H9 (cell line): ENCODE results near the gene CTNNA3. TPM values are rescaled to one million over a fixed set of nuclear protein-coding genes. Genes with fewer than 3 reads are reported as not detected.

Experiments
- DNase-seq: peaks from one replicate; pipeline ENCODE4 v3.0.0-alpha.2; 2017
- H2AFZ ChIP-seq: one replicate; pipeline ENCODE4 v1.6.1; 2013; ENCODE audit warnings: mild to moderate bottlenecking, low read length, control low read depth, moderate library complexity
- H2AK5ac ChIP-seq: 2 replicates; pipeline ENCODE4 v1.6.1; 2013; ENCODE audit warnings: low read length, control low read depth, mixed read lengths; ENCODE audit not compliant: insufficient read length
- H2BK120ac ChIP-seq: one replicate; pipeline ENCODE4 v1.6.1; 2013; ENCODE audit warnings: low read depth, mild to moderate bottlenecking, low read length, control low read depth, inconsistent platforms; ENCODE audit not compliant: poor library complexity, severe bottlenecking
- H2BK12ac ChIP-seq: 2 replicates; pipeline ENCODE4 v1.6.1; 2013; ENCODE audit warnings: low read length, control low read depth, mixed read lengths, low read depth; ENCODE audit not compliant: insufficient read length
- H2BK15ac ChIP-seq: 2 replicates; pipeline ENCODE4 v1.6.1; 2013; ENCODE audit warnings: low read depth, low read length, control low read depth
- H2BK20ac ChIP-seq: one replicate; pipeline ENCODE4 v1.6.1; 2013; ENCODE audit warnings: low read depth, mild to moderate bottlenecking, low read length, control low read depth, inconsistent platforms; ENCODE audit not compliant: poor library complexity, severe bottlenecking
- H2BK5ac ChIP-seq: 2 replicates; pipeline ENCODE4 v1.6.1; 2013; ENCODE audit warnings: low read length, control low read depth, mixed read lengths; ENCODE audit not compliant: insufficient read length
- H3K14ac ChIP-seq: 2 replicates; pipeline ENCODE4 v1.6.1; 2013; ENCODE audit warnings: low read length, control low read depth; ENCODE audit not compliant: insufficient read depth
- H3K18ac ChIP-seq: 2 replicates; pipeline ENCODE4 v1.6.1; 2013; ENCODE audit warnings: low read depth, mild to moderate bottlenecking, mixed read lengths, low read length, control low read depth; ENCODE audit not compliant: insufficient read length
- H3K23ac ChIP-seq: 2 replicates; pipeline ENCODE4 v1.6.1; 2013; ENCODE audit warnings: low read length, control low read depth, mixed read lengths, low read depth; ENCODE audit not compliant: insufficient read length
- H3K23me2 ChIP-seq: 2 replicates; pipeline ENCODE4 v1.6.1; 2013; ENCODE audit warnings: low read depth, mild to moderate bottlenecking, mixed read lengths, low read length, control low read depth; ENCODE audit not compliant: insufficient read length, poor library complexity, severe bottlenecking
- H3K27ac ChIP-seq: 2 replicates; pipeline ENCODE4 v1.5.1; 2013; ENCODE audit warnings: low read length, control low read depth, mixed read lengths, low read depth; ENCODE audit not compliant: insufficient read length
- H3K27me3 ChIP-seq: 2 replicates; pipeline ENCODE4 v1.6.1; 2013; ENCODE audit warnings: low read length, control low read depth, inconsistent platforms; ENCODE audit not compliant: insufficient read depth
- H3K4ac ChIP-seq: 2 replicates; pipeline ENCODE4 v1.6.1; 2013; ENCODE audit warnings: low read depth, mild to moderate bottlenecking, control low read depth, inconsistent platforms, low read length, moderate library complexity
- H3K4me1 ChIP-seq: 2 replicates; pipeline ENCODE4 v1.6.1; 2013; ENCODE audit warnings: low read length, control low read depth, inconsistent platforms; ENCODE audit not compliant: insufficient read depth
- H3K4me2 ChIP-seq: 2 replicates; pipeline ENCODE4 v1.6.1; 2013; ENCODE audit warnings: low read length, control low read depth, mixed read lengths; ENCODE audit not compliant: insufficient read length, insufficient read depth
- H3K56ac ChIP-seq: 2 replicates; pipeline ENCODE4 v1.6.1; 2013; ENCODE audit warnings: low read depth, mild to moderate bottlenecking, mixed read lengths, low read length, control low read depth; ENCODE audit not compliant: insufficient read length
- H3K79me1 ChIP-seq: 2 replicates; pipeline ENCODE4 v1.6.1; 2013; ENCODE audit warnings: low read depth, mild to moderate bottlenecking, moderate library complexity, low read length, control low read depth, inconsistent platforms; ENCODE audit not compliant: insufficient read depth, poor library complexity, severe bottlenecking
- H3K79me2 ChIP-seq: 2 replicates; pipeline ENCODE4 v1.6.1; 2013; ENCODE audit warnings: low read length, control low read depth, inconsistent platforms; ENCODE audit not compliant: insufficient read depth
- H3K9ac ChIP-seq: 2 replicates; pipeline ENCODE4 v1.6.1; 2013; ENCODE audit warnings: low read length, control low read depth, mixed read lengths; ENCODE audit not compliant: insufficient read length; ENCODE audit errors: extremely low read depth
- H3K9me3 ChIP-seq: one replicate; pipeline ENCODE4 v1.6.1; 2013; ENCODE audit warnings: low read depth, low read length, inconsistent platforms; ENCODE audit not compliant: control insufficient read depth
- H3T11ph ChIP-seq: one replicate; pipeline ENCODE4 v1.6.1; 2013; ENCODE audit warnings: mild to moderate bottlenecking, low read length, control low read depth, inconsistent platforms
- H4K20me1 ChIP-seq: one replicate; pipeline ENCODE4 v1.6.1; 2013; ENCODE audit not compliant: control insufficient read depth, insufficient read length, insufficient read depth
- H4K5ac ChIP-seq: 2 replicates; pipeline ENCODE4 v1.6.1; 2013; ENCODE audit warnings: low read depth, mild to moderate bottlenecking, mixed read lengths, low read length, control low read depth; ENCODE audit not compliant: insufficient read length
- H4K8ac ChIP-seq: replicated peaks from 2 replicates; pipeline ENCODE4 v1.6.1; 2013; ENCODE audit warnings: low read length, control low read depth, mixed read lengths, low read depth; ENCODE audit not compliant: insufficient read length
- H4K91ac ChIP-seq: 2 replicates; pipeline ENCODE4 v1.6.1; 2013; ENCODE audit warnings: low read depth, mild to moderate bottlenecking, moderate library complexity, mixed read lengths, low read length, control low read depth; ENCODE audit not compliant: insufficient read length
- H3K27ac Mint-ChIP-seq, 3 experiments: 2 replicates in 2 of 3; 3 replicates in 1 of 3; pipeline ENCODE4 v1.8.0; 2020 to 2021; ENCODE audit warnings: mixed read lengths in 3 of 3, mild to moderate bottlenecking in 1 of 3, moderate library complexity in 1 of 3
- H3K27me3 Mint-ChIP-seq: 2 replicates; pipeline ENCODE4 v1.8.0; 2021; ENCODE audit warnings: low read depth, mild to moderate bottlenecking, moderate library complexity, mixed read lengths
- H3K36me3 Mint-ChIP-seq, 3 experiments: 2 replicates in 2 of 3; 3 replicates in 1 of 3; pipeline ENCODE4 v1.8.0; 2020 to 2021; ENCODE audit warnings: low read depth in 3 of 3, mixed read lengths in 3 of 3; ENCODE audit not compliant: insufficient read depth in 1 of 3
- H3K4me1 Mint-ChIP-seq, 2 experiments: 2 replicates each; pipeline ENCODE4 v1.8.0; 2020; ENCODE audit warnings: mixed read lengths in 2 of 2
- H3K4me3 Mint-ChIP-seq, 2 experiments: 2 replicates in 1 of 2; 3 replicates in 1 of 2; pipeline ENCODE4 v1.8.0; 2020 to 2021; ENCODE audit warnings: mild to moderate bottlenecking in 2 of 2, mixed read lengths in 2 of 2, moderate library complexity in 1 of 2
- H3K9me3 Mint-ChIP-seq, 2 experiments: 2 replicates in 1 of 2; 3 replicates in 1 of 2; pipeline ENCODE4 v1.8.0; 2020; ENCODE audit warnings: mild to moderate bottlenecking in 2 of 2, mixed read lengths in 2 of 2, moderate library complexity in 1 of 2
- CTCF ChIP-seq: fragments of 200-600 bp; sonication (generic); conservative IDR thresholded peaks from 3 replicates; pipeline ENCODE4 v1.8.0; 2021; ENCODE audit warnings: antibody characterized with exemption, mild to moderate bottlenecking
- WGBS: extraction: QIAGEN DNeasy Blood & Tissue Kit; methylation state at CpG from one replicate; pipeline ENCODE4 v1.1.7; 2013; ENCODE audit warnings: missing lambda C conversion rate, low lambda C conversion rate, mixed read lengths; ENCODE audit not compliant: insufficient read length; ENCODE audit errors: extremely low coverage; 5-methylcytosine and 5-hydroxymethylcytosine counted together
- total RNA-seq: library from RNA; stranded (reverse); gene quantifications from 2 replicates; pipeline ENCODE4 v1.2.1, GENCODE V29; 2021

Gene CTNNA3
- total RNA-seq, 1 experiment from 2014 or later = 3.3 TPM

GRCh38 chr10:66811211-66811610, 884.8 kb downstream of the CTNNA3 start:
- Histone ChIP-seq H4K91ac (no peak overlapping the region), H3K4ac (no peak overlapping the region), H2BK5ac (no peak overlapping the region), H4K8ac (no peak overlapping the region), H3K79me2 (no peaks in the 10 kb centered on the region), H3T11ph (no peak overlapping the region), H2BK12ac (no peak overlapping the region), H3K23ac (no peak overlapping the region), H3K18ac (no peak overlapping the region), H4K5ac (no peak overlapping the region), H2BK20ac (no peak overlapping the region), H3K23me2 (no peaks in the 10 kb centered on the region), H3K79me1 (no peaks in the 10 kb centered on the region), H2AFZ (no peak overlapping the region), H3K9me3 (no peaks in the 10 kb centered on the region), H2BK15ac (no peak overlapping the region), H2BK120ac (no peak overlapping the region), H2AK5ac (no peak overlapping the region), H3K4me2 (no peak overlapping the region), H3K27me3 (no peaks in the 10 kb centered on the region), H3K9ac (no peak overlapping the region), H4K20me1 (no peaks in the 10 kb centered on the region), H3K27ac (no peak overlapping the region), H3K14ac (no peak overlapping the region), H3K4me1 (no peaks in the 10 kb centered on the region), H3K56ac (no peak overlapping the region)
- DNase-seq = no peak
- peaks cover 4 to 8% of the 10 kb centered on the region in 2 experiments for H3K4me1 Mint-ChIP-seq
- H3K4me3 Mint-ChIP-seq = no peak overlapping the region
- WGBS = no CpG with 5 or more reads among the region's 4 CpGs
- H3K36me3 Mint-ChIP-seq = no peaks in the 10 kb centered on the region
- no peak for TF ChIP-seq CTCF
- no peaks in the 10 kb centered on the region for H3K27me3 Mint-ChIP-seq
- H3K9me3 Mint-ChIP-seq = peaks cover 0 to 3% of the 10 kb centered on the region in 2 experiments; a peak in 1 of 5 replicates
- H3K27ac Mint-ChIP-seq = no peak overlapping the region
